A375 (cell line): Measurements from ENCODE around the gene HCFC1R1. TPM values are rescaled to one million over a fixed set of nuclear protein-coding genes. Genes with fewer than 3 reads are reported as not detected.

ENCODE experiments used
- small RNA-seq: library from RNA; depleted of rRNA; stranded (forward); fragments of <200 nt; gene quantifications from one replicate; pipeline ENCODE3, GENCODE V24; 2014
- total RNA-seq: library from RNA; depleted of rRNA; stranded (reverse); fragments of >200 nt; shearing (Covaris generic); gene quantifications from 2 replicates; pipeline ENCODE4 v1.2.3, GENCODE V29; 2014; rRNA removed

Gene HCFC1R1, protein sequence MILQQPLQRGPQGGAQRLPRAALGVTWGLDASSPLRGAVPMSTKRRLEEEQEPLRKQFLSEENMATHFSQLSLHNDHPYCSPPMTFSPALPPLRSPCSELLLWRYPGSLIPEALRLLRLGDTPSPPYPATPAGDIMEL
- total RNA-seq: 126 and 144 TPM in 2 replicates

DNA sequence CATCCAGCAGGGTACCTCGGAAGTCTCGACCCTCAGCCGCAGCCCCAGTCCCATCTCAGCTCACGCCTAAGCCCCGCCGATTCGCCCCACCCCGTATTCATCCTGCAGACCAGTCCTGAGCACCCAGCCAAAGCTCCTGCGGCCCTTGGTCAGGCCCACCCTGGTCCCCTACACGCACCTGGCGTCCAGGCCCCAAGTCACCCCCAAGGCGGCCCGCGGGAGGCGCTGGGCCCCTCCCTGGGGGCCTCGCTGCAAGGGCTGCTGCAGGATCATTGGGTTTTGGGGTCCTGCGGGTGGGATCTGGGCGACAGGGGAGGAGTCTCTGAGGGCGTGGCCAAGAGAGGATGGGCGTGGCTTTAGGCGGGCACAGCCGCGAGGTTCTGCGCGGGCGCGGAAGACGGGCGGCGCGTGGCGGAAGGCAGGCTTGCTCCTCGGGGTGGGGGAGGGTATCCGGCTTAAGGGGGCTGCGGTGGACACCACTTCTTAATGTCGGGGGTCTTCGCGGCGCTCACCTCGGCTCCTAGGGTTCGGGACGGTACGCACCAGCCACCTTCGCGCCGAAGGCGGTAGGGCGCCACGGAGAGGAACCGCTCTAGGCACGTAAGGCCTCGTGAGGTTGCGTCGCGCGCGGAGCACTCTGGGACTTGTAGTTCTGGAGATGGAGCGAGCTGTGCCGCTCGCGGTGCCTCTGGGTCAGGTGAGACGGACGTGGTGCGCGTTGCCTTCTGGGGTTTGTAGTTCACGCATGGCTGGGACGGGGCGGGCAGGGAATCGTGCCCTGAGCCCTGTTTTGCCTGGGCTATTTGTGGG, at the start of gene HCFC1R1, which contains the start of gene THOC6:
HCFC1R1 (minus strand) TSS at position 274 of the 810 bp plus-strand sequence; CDS start at position 273, 1 bp downstream.
THOC6 (plus strand) TSS at position 367 of the 810 bp plus-strand sequence; CDS start at position 659, 292 bp downstream.

DNA sequence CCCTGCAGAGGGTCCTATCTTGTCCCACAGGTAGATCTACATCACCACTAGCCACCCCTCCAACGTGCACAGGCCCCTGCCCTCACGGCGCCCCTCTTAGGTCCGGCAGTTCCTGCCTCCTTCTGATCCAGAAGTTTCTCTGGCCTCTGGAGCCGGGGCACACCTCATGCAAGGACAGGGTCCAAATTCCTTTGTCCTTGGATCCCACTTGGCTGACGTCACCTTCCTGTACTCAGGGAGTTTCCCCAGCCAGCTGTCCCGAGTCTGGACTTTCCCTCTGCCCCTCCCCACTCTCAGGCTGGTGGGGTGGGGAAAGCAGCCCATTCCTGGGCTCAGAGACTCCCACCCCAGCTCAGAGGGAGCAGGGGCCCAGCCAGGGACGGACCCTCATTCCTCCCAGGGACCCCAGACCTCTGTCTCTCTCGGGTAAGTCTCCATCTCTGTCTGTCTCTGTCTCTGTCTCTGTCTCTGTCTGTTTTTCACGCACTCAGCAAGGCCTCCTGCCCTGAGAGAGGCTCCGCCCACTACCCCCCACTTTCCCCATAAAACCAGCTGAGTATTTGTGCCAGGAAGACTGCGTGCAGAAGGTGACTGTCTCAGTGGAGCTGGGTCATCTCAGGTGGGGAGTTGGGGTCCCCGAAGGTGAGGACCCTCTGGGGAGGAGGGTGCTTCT, 41.5 kb upstream of the HCFC1R1 start, which contains the start of gene IL32:
IL32 (plus strand) TSS at position 572 of the 673 bp plus-strand sequence. CDS start 172 bp downstream, outside the sequence.

DNA sequence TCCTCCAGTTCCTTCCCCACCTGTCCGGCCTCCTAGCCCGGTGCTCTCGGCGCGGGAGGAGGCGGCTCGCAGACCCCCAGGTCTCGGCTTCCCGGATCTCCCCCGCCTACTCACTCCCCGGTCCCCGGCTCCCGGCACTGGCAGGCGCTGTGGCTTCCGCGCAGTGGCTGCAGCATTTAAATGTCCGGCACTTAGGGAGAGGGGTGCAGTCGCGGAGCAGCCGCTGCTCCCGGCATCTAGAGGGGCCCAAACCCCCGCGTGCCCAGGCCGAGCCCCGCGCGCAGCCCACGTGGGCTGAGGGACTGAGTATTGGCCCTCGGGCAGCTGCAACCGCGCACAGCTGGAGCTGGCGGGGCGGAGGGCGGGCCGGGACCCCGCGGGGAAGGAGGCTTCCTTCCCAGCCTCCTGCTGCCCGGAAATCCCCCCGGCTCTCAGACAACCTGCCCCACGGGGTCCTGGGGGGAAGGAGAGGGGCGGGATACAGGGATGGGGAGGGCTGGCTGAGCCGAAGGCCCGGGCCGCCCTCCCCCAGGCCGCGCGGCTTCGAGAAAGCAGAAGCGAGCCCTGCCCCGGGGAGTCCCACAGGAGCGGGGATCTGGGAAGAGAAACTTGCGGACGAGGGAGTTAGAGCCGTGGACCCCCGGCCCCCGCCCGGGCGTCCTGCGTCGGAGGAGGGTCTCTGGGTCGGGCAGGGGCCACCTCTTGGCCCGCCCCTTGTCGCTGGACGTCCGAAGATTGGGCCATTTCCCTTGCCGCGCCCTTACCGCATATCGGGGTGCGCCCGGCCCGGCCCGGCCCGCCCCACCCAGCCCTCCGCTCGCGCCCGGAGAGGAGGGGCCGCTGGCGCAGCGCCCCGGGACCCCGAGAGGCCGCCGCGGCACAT, 22.3 kb upstream of the HCFC1R1 start, which contains the start of gene MMP25:
MMP25 (plus strand) TSS at position 804 of the 883 bp plus-strand sequence. CDS start 357 bp downstream, outside the sequence.

DNA sequence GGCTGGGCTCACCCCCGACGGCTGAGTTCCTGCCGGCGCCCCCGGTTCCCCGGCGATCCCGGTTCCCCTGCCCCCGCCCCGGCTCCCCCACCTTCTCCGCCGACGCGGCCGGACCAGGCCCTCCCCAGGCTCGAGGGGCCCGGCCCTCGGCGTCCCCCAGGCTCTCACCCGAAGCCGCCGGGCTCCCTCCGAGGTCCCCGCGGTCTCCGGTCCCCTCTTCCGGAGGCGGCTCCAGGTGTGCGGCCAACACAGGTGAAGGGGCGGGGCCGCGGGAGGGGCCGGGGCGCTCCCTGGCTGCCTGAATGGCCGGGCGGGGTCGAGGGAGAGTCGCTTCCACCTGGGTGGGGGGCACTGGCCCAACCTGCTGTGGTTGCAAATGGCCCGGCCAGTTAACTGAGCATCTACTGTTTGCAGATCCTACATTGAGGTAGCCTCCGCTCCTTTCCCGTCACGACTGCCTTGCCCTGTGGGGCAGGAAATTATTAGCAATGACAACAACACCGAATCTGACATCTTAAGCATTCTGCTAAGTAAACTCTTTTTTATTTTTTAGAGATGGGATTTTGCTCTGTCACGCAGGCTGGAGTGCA, 13.1 kb upstream of the HCFC1R1 start, which contains the start of gene BICDL2:
BICDL2 (minus strand) TSS at position 219 of the 590 bp plus-strand sequence. CDS start 1,448 bp downstream, outside the sequence.

DNA sequence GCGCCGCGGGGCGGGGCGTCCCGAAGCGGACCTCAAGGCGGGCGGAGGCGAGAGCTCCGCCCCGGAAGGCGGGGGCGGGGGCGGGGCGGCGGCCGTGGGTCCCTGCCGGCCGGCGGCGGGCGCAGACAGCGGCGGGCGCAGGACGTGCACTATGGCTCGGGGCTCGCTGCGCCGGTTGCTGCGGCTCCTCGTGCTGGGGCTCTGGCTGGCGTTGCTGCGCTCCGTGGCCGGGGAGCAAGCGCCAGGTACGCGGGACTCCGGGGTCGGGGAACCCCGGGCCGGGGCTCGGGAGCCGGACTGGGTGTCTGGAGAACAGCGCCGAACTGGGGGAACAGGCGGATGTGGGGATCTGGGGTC, 3.5 kb downstream of the HCFC1R1 start, which contains the start of gene TNFRSF12A:
TNFRSF12A (plus strand) TSS at position 122 of the 357 bp plus-strand sequence; CDS start at position 152, 30 bp downstream.

DNA sequence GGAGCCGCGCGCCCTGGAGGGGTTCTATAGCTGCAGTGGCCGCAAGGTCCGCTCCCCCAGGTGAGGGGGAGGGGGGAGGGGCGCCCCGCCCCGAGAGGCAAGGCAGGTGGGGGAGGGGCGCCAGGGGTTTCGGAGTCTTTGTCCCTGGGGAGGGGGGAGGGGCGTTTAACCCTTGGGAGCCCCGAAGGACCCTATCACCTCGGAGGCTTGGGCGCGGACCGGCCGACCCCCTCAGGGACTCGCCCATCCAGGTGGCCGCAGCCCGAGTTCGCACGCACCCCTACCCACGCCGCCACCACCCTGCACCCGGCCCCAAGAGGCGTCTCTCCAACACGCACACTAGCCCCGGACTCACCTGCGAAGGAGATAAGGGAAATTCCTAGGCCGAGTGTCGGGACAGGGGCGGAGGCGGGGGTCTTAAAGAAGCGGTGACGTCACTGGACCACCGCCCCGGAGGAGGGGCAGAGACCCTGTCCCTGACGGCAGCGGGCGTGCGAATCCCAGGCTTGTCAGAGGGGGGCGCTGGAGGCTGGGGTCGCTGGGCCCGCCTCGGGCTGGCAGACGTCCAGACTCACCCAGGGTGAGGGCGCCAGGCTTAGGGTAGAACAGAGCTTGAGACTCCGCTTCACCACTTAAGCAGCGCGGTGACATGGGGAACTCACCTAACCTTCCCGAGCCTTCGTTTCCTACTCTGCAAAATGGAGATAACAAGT, 5.8 kb downstream of the HCFC1R1 start, which contains the start of gene CLDN6:
CLDN6 (minus strand) TSS at position 390 of the 713 bp plus-strand sequence. CDS start 2,162 bp downstream, outside the sequence.

DNA sequence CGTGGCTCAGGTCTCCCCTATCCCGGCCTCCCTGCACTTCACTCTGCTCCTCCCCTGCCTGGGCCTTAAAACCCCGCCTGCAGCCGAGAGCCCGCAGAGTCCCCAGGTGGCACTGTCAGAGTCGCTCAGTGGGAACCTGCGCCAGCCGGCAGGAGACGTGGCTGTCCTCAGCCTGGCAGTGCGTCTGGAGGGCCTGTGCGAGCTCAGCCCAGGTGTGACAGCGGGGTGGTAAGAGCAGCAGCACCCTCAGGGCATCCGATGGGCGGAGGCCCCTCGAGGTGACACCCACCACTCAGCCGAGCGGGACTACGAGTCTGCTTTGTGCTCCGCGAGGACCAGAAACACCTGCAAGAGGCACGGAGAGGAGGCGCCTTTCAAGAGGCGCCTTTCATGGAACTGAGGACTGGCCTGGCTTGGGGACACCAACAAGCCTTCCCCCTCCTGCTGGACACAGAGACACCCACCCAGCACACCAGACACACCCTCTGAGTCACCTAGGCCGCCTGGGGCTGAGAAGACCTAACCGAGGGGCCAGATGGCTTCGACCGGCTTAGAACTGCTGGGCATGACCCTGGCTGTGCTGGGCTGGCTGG, 10.8 kb downstream of the HCFC1R1 start, which contains the start of gene CLDN9:
CLDN9 (plus strand) TSS at position 96 of the 593 bp plus-strand sequence; CDS start at position 536, 440 bp downstream.

DNA sequence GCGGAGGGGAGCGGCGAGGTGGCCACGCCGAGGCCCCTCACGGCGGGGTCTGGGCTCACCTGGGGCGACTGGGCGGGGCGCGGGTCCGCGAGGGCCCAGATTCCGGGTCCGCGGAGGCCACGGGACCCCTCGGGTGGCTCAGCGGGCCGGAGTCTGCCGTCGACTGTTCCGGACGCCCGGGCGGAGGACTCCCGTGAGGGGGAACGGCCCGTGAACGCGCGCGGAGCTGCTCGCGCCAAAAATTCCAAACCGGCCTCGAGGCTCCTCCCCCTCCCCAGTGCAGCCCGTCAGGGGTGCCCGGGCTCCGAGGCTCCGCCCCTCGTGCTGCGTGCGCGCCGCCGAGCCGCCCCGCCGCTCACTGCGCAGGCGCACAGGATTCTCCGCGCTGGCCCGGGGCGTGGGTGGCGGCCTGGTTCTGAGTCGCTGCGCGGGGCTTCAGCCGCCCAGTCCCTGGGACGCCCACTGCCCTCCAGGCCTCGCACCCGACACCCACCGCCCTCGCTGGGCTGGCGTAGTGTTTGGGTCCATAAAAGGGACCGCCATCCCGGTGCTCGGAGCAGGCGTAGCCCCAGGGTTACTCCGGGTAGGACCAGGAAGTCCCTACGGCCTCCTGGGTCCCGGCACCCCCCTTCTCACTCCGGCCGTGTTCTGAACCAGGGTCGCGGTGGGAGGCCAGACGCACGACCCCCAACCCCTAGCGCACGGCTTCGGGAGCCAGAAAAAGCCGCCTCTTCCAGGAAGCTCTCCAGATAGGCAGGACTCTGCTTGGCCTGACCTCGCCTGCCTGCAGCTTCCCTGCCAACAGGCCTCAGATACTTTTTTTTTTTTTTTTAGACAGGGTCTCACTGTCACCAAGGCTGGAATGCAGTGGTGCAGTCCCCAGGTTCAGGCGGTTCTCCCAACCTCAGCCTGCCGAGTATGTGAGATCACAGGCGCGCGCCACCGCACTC, 43.2 kb downstream of the HCFC1R1 start, which contains the start of gene PKMYT1:
PKMYT1 (minus strand) TSS at position 220 of the 950 bp plus-strand sequence. CDS start 789 bp downstream, outside the sequence.

Small RNA genes lying within 50 kb of the gene (small RNA-seq; reads per million reads assigned to genes)
- gene LINC00514: not detected

Other genes starting within 250 kb of the HCFC1R1 start
- gene ELOB, start 246.7 kb downstream of the HCFC1R1 start, total RNA-seq: 281 and 333 TPM in 2 replicates
- gene PRSS33, start 236.4 kb downstream of the HCFC1R1 start, total RNA-seq: 12.7 and 14.9 TPM in 2 replicates
- gene PRSS41, start 225.5 kb downstream of the HCFC1R1 start, total RNA-seq: not detected in 2 replicates
- gene PRSS21, start 206.7 kb downstream of the HCFC1R1 start, total RNA-seq: not detected in 2 replicates
- 0.45 TPM in 1 of 2 replicates, not detected in the other for gene ZG16B, start 193.6 kb downstream of the HCFC1R1 start, total RNA-seq
- gene PRSS22, start 165.8 kb downstream of the HCFC1R1 start, total RNA-seq: not detected in 2 replicates
- gene FLYWCH2, start 140.7 kb downstream of the HCFC1R1 start, total RNA-seq: 68.2 and 79.2 TPM in 2 replicates
- gene FLYWCH1, start 112.0 kb downstream of the HCFC1R1 start, total RNA-seq: 41.3 and 52.4 TPM in 2 replicates
- 2.4 and 4.1 TPM in 2 replicates for gene KREMEN2, start 59.7 kb downstream of the HCFC1R1 start, total RNA-seq
- 53.7 and 63.3 TPM in 2 replicates for gene PAQR4, start 54.6 kb downstream of the HCFC1R1 start, total RNA-seq
- 43.6 and 56.7 TPM in 2 replicates for gene PKMYT1, start 43.5 kb downstream of the HCFC1R1 start, total RNA-seq
- not detected in 2 replicates for gene CLDN9, start 11.0 kb downstream of the HCFC1R1 start, total RNA-seq
- not detected in 2 replicates for gene CLDN6, start 5.8 kb downstream of the HCFC1R1 start, total RNA-seq
- gene TNFRSF12A, start 3.6 kb downstream of the HCFC1R1 start, total RNA-seq: 716 and 822 TPM in 2 replicates
- gene THOC6, start 93 bp upstream of the HCFC1R1 start, total RNA-seq: 63.8 and 65.4 TPM in 2 replicates
- gene BICDL2, start 13.0 kb upstream of the HCFC1R1 start, total RNA-seq: not detected in 2 replicates
- gene MMP25, start 22.6 kb upstream of the HCFC1R1 start, total RNA-seq: 0.16 and 0.75 TPM in 2 replicates
- 2.2 TPM in 1 of 2 replicates, not detected in the other for gene IL32, start 41.7 kb upstream of the HCFC1R1 start, total RNA-seq
- gene ZSCAN10, start 75.4 kb upstream of the HCFC1R1 start, total RNA-seq: 0.26 and 2.2 TPM in 2 replicates
- 16.9 and 18.4 TPM in 2 replicates for gene ZNF205, start 88.6 kb upstream of the HCFC1R1 start, total RNA-seq
- gene ZNF213, start 111.1 kb upstream of the HCFC1R1 start, total RNA-seq: 5.2 and 6.7 TPM in 2 replicates
- gene OR1F1, start 164.3 kb upstream of the HCFC1R1 start, total RNA-seq: not detected in 2 replicates
- 14.2 and 15.4 TPM in 2 replicates for gene ZNF200, start 211.2 kb upstream of the HCFC1R1 start, total RNA-seq
- gene MEFV, start 232.7 kb upstream of the HCFC1R1 start, total RNA-seq: 0.38 TPM in 1 of 2 replicates, not detected in the other